ENCODE data around the gene PRAF2. TPM values are rescaled to one million over a fixed set of nuclear protein-coding genes. Genes with fewer than 3 reads are reported as not detected.

Gene PRAF2
- total RNA-seq, 1 donor from 2014 or later = 17.3 TPM

DNA sequence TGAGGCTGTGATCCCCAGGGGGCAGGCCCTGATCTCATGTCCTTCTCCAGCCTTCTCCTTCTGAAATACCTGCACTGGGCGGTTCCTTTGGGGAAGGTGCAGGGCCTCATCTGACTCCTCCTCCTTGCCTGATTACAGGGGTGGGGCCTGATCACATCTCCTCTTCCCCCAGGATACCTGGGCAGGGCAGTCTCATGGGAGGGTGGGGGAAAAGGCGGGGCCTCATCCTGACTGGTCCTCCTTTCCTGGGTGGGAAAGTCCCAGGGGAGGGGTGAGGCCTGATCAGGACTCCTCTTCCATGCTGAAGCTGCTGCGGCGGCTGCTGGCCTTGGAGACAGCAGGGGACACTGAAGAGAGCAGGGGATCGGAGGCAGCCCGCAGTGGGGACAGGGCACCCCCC, 43.9 kb downstream of the PRAF2 start:
- DNase-seq = no peak
- no peaks in the 10 kb centered on the region for H3K9me3 ChIP-seq
- H3K36me3 ChIP-seq = peaks cover 27% of the 10 kb centered on the region
- peak; percentile 50 for ATAC-seq
- H3K4me1 ChIP-seq = no peaks in the 10 kb centered on the region
- H3K27me3 ChIP-seq = no peaks in the 10 kb centered on the region
- intact Hi-C loops (cut with DNase I) = no loop called here
- no peak for TF ChIP-seq CTCF (IDR thresholded peaks at IDR 0.05)
- no peak overlapping the region for H3K27ac ChIP-seq
- no peak overlapping the region for H3K4me3 ChIP-seq

Other genes with a start within 250 kb of the PRAF2 start
- gene ERAS, start 247.5 kb downstream of the PRAF2 start, total RNA-seq = not detected
- 4.3 TPM for gene PCSK1N, start 238.4 kb downstream of the PRAF2 start, total RNA-seq
- gene TIMM17B, start 176.2 kb downstream of the PRAF2 start, total RNA-seq = 32.9 TPM
- 61.3 TPM for gene PQBP1, start 176.1 kb downstream of the PRAF2 start, total RNA-seq
- gene SLC35A2, start 162.4 kb downstream of the PRAF2 start, total RNA-seq = 22.6 TPM
- gene PIM2, start 155.0 kb downstream of the PRAF2 start, total RNA-seq = 14.4 TPM
- 42.6 TPM for gene OTUD5, start 116.4 kb downstream of the PRAF2 start, total RNA-seq
- 1.2 TPM for gene KCND1, start 102.2 kb downstream of the PRAF2 start, total RNA-seq
- gene GRIPAP1, start 71.7 kb downstream of the PRAF2 start, total RNA-seq = 52.8 TPM
- gene TFE3, start 30.6 kb downstream of the PRAF2 start, total RNA-seq = 62.4 TPM
- gene CCDC120, start 15.0 kb downstream of the PRAF2 start, total RNA-seq = 10.8 TPM
- 63.2 TPM for gene WDR45, start 5.9 kb upstream of the PRAF2 start, total RNA-seq
- gene GPKOW, start 49.7 kb upstream of the PRAF2 start, total RNA-seq = 19.3 TPM
- gene MAGIX, start 88.8 kb upstream of the PRAF2 start, total RNA-seq = 7.1 TPM
- gene PLP2, start 97.9 kb upstream of the PRAF2 start, total RNA-seq = 90.9 TPM
- 16.4 TPM for gene PRICKLE3, start 112.4 kb upstream of the PRAF2 start, total RNA-seq
- gene SYP, start 126.2 kb upstream of the PRAF2 start, total RNA-seq = 3.5 TPM
- gene CACNA1F, start 159.3 kb upstream of the PRAF2 start, total RNA-seq = 1.4 TPM
- gene CCDC22, start 161.5 kb upstream of the PRAF2 start, total RNA-seq = 17.4 TPM
- 0.35 TPM for gene FOXP3, start 190.7 kb upstream of the PRAF2 start, total RNA-seq
- gene PPP1R3F, start 195.8 kb upstream of the PRAF2 start, total RNA-seq = 6.0 TPM
- gene GAGE10, start 229.6 kb upstream of the PRAF2 start, total RNA-seq = not detected
- gene GAGE12J, start 248.0 kb upstream of the PRAF2 start, total RNA-seq = not detected

Measured in upper lobe of right lung (tissue), 1 donor.